Prostate gland (tissue), 2 donors: ENCODE measurements around the gene EIF4EBP2.

Experiments
- POLR2A ChIP-seq: fragments of 450-650 bp; IDR thresholded peaks from one replicate; pipeline ENCODE4 v1.6.1; 2016; ENCODE audit warnings: antibody characterized with exemption, mild to moderate bottlenecking
- POLR2AphosphoS5 ChIP-seq: sonication (generic); formaldehyde crosslinking; IDR thresholded peaks from one replicate; pipeline ENCODE4 v1.6.1; 2017; ENCODE audit warnings: antibody characterized with exemption
- TF ChIP-seq, protein P1 (sequence below), 4 experiments: fragments of 200-600 bp in 2 of 4; fragments of 450-650 bp in 2 of 4; sonication (generic) in 2 of 4; IDR thresholded peaks; 1 replicate in 3 of 4; 2 replicates in 1 of 4; pipeline ENCODE4 v1.5.1; 2016 to 2019; ENCODE audit warnings: antibody characterized with exemption in 4 of 4, mild to moderate bottlenecking in 2 of 4, moderate library complexity in 2 of 4

DNA sequence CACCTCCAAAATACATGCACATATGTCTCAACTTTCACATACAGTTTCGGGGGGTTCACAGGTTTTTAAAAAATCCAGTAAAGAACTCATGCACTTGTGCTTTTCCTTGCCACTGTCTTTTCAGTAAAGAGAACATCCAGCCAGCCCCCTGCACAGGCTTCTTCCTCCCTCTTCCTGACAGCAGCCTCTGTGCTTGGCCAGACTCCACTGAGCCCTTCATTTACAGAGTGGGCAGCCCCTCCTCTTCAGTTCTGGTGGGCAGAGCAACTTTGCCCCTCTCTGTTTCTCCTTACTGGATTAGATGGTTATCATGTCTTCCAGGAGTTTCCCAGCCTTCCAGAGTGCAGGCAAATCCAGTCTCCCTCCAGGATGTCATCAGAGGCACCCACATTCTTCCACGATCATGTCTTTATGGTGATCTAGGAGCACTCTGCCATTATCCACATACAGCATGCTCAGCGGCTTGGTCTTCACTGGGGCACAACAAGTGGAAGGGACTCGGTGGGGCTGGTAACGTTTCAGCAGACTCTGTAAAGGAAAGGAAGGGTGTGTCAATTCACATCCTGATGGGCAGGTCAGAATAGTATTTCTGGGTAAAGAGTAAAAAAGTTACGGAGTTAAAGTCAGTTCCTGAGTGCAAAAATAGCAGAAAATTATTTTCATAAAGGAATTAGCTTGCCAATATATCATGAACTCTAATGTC lies 28.8 kb downstream of the EIF4EBP2 start:
- TF ChIP-seq, protein P1, sequence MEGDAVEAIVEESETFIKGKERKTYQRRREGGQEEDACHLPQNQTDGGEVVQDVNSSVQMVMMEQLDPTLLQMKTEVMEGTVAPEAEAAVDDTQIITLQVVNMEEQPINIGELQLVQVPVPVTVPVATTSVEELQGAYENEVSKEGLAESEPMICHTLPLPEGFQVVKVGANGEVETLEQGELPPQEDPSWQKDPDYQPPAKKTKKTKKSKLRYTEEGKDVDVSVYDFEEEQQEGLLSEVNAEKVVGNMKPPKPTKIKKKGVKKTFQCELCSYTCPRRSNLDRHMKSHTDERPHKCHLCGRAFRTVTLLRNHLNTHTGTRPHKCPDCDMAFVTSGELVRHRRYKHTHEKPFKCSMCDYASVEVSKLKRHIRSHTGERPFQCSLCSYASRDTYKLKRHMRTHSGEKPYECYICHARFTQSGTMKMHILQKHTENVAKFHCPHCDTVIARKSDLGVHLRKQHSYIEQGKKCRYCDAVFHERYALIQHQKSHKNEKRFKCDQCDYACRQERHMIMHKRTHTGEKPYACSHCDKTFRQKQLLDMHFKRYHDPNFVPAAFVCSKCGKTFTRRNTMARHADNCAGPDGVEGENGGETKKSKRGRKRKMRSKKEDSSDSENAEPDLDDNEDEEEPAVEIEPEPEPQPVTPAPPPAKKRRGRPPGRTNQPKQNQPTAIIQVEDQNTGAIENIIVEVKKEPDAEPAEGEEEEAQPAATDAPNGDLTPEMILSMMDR (IDR thresholded peaks at IDR 0.05) = no peak
- TF ChIP-seq POLR2AphosphoS5 = no peak
- no peak for TF ChIP-seq POLR2A
